ENCODE measurements around the gene TRABD2B.

Gene TRABD2B

GRCh38 chr1:47766832-47767740 lies 230.1 kb downstream of the TRABD2B start:
- DNase-seq = no peak

- DNase-seq = no peak
These were observed 231.3 kb downstream of the TRABD2B start for GRCh38 chr1:47765742-47766485.

- DNase-seq = no peak
These were observed 231.9 kb downstream of the TRABD2B start for GRCh38 chr1:47765236-47765635.

- DNase-seq = no peak
These were observed 232.6 kb downstream of the TRABD2B start for GRCh38 chr1:47764461-47765046.

- no peak for DNase-seq
These were observed 233.5 kb downstream of the TRABD2B start for GRCh38 chr1:47763591-47764171.

- DNase-seq = no peak
These were observed 235.2 kb downstream of the TRABD2B start for GRCh38 chr1:47761974-47762373.

DNA sequence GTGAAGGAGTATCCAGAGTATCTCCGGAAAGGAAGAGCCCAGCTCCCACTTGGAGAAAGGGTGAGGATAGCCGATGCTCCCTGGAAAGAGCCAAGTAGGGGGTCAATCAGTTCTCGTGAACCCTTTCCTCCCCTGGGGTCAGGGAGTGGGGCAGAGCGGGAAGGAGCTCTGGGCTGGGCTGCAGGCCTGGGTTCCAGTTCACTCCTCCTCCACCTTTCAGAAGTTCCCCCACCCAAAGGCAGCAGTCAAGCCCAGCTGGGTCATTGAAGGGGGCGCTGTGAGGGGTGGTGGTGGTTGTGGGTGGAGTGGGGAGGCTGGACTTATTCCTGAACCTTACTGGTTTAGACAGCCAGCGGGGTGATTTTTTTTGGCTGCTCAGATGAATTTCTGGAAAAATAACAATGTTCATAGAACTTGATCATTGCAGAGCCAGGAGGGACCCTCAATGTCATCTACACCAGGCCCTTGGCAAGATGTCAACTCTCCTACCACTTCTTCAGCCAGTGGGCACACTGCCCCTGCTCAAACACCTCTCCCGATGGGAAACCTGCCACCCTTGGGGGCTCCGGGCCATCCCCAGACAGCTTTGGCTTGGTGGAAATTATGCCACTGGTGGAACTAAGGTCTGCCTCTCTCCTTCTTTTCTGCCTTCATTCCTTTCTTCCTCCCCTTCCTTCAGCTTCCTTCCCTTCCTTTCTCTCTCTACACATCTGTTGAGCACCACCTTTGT lies 235.8 kb downstream of the TRABD2B start:
- no peak for DNase-seq

- no peak for DNase-seq
These were observed 237.1 kb downstream of the TRABD2B start for GRCh38 chr1:47759936-47760629.

DNA sequence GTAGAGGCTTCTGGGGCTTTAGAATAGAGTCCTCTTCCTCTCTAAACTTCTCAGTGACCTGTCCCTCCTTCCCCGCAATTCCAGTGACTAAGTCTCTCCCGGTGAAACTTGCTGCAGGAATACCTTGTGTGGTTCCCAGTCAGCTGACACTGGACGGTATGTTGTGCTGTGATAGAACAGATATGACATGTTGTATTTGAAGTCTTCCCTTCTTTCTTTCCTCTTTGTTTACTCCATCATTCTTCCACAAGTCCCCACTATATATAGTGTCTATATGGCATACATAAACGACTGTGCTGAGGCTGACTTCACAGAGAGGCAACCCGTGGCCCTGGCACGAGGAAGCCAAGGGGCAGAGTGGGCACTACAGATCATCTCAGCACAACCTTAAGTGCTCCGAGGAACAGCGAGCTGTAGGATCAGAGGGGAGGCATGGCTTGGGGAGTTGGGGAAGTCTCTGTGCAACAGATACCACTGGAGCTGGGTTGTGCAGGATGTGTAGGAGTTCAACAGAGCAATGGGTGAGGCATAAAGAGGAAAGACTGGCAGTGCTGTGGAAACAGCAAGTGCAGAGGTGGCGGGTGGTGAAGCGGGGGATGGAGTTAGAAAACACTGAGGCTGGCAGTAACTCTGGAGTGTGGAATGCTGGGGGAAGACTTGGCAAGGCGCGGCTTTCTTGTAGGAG lies 237.8 kb downstream of the TRABD2B start:
- no peak for DNase-seq

DNA sequence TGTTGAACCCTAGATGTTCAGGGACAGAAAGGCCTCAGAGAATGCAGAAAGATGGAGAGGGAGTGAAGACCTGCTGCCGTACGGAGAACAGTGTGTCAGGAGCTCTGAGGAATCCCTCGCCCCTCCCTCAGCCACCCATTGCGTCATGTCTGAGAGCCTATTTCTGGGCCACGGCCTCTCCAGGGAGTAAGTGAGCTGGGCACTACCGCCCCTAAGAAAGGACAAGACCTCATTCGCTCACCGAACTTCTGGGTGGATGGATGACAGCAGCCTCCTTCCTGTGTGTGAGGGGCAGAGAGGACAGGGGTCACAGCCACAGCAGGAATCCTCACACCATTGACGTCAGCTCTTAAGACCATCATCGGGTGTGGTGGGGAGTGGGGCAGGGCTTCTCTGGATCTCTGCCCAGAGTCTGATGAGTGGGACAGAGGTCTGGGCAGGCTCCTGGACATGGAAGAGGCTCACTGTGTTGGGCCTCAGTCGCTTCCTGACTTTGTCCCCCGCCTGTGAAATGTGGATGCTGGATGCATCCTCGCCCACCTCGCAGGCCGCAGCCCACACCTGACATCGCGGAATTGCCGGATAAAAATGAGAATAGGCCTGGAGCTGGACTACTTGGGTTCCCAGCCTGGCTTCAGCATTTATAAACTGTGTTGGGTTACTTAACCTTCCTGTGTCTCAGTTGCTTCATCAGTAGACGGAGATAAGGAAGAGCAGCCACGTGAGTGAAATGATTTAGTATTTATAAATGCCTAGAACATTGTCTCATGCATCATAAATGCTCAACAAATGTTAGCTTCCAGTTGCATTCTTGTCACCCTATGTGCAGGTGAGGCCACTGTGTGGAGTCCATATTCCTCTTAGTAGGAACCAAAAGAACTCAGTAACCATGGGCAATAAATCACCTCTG lies 238.6 kb downstream of the TRABD2B start:
- no peak for DNase-seq

- no peak for DNase-seq
These were observed 239.8 kb downstream of the TRABD2B start for GRCh38 chr1:47757226-47757975.

GRCh38 chr1:47756411-47756810 lies 240.8 kb downstream of the TRABD2B start:
- DNase-seq = no peak

- DNase-seq = no peak
These were observed 241.2 kb downstream of the TRABD2B start for GRCh38 chr1:47756006-47756405.

GRCh38 chr1:47755101-47755990 lies 241.8 kb downstream of the TRABD2B start:
- peak in 3 of 6 experiments; percentile 3 to 12 (median 7) for DNase-seq

DNA sequence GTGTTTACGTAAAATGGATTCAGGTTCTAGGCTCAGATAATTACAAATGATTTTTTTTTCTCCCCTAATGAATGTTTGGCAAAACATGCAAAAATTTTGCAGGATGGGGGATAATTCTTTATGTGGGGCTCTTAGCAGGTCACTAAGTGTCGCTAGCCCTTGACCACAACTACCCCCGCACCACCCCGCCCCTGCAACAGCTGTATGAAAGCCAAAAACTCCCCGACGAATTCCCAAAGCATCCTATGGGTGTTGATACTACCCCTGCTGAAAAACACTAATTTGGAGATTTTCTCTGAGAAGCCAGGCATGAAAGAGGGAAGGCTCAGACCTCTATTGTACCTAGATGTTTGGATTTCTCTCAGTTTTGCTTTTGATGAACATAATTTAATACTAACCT lies 243.0 kb downstream of the TRABD2B start:
- no peak for DNase-seq

GRCh38 chr1:47753808-47754207 lies 243.4 kb downstream of the TRABD2B start:
- DNase-seq = no peak

- no peak for DNase-seq
These were observed 244.6 kb downstream of the TRABD2B start for GRCh38 chr1:47752559-47752958.

DNA sequence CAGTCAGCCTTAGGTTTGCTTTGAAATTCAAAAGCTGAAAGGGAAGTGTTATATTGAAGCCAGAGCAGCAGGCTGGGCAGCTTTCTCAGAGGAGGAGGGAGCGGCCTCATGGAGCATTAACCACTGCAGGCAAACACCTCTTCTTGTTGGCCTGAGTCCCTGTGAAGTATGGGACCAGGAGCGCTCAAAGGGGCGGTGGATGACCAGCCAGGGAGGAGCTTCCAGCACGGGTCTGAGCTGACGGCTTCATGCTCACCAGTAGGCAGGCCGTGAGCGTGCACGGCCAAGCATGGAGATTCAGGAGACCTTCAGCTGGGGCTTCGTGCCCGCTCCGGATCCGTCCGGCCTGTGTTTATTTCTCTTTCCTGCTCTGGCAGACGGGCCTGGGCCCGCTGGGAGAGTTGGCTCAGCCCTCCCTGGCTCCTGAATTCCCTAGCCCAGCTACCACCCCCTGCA lies 245.2 kb downstream of the TRABD2B start:
- no peak for DNase-seq

Measured in stimulated activated naive CD4-positive, alpha-beta T cell (primary cell).